Left ventricle myocardium inferior (tissue), 1 donor: ENCODE measurements around the gene TMEM117. TPM values are rescaled to one million over a fixed set of nuclear protein-coding genes. Genes with fewer than 3 reads are reported as not detected.

ENCODE experiments used
- DNase-seq: peaks from one replicate; pipeline ENCODE4 v3.0.0-alpha.2; 2020
- H3K27ac ChIP-seq: fragments of 200-600 bp; replicated peaks from 2 replicates; pipeline ENCODE4 v1.8.0; 2021
- H3K27me3 ChIP-seq: fragments of 200-600 bp; 2 replicates; pipeline ENCODE4 v1.8.0; 2021; ENCODE audit warnings: low read depth
- H3K36me3 ChIP-seq: fragments of 200-600 bp; 2 replicates; pipeline ENCODE4 v1.8.0; 2021
- H3K4me1 ChIP-seq: fragments of 200-600 bp; 2 replicates; pipeline ENCODE4 v1.8.0; 2021
- H3K4me3 ChIP-seq: fragments of 200-600 bp; 2 replicates; pipeline ENCODE4 v1.8.0; 2021; ENCODE audit warnings: mild to moderate bottlenecking, moderate library complexity
- H3K9me3 ChIP-seq: fragments of 200-600 bp; replicated peaks from 2 replicates; pipeline ENCODE4 v1.8.0; 2021
- intact Hi-C: fragments of 100-400 bp; cut with micrococcal nuclease; formaldehyde crosslinking; loops from one replicate; pipeline ENCODE4 v1.11.0; 2022
- total RNA-seq: library from RNA; stranded (reverse); fragmentation: NEBNext Ultra II Directional; extraction: Animal tissue kit (Norgen Biotek cat#: 25700); gene quantifications from one replicate; pipeline ENCODE4 v1.2.1, GENCODE V29; 2021
- TF ChIP-seq, protein P1 (sequence below): fragments of 200-600 bp; IDR thresholded peaks from 2 replicates; pipeline ENCODE4 v1.8.0; 2021; ENCODE audit warnings: antibody characterized with exemption, mild to moderate bottlenecking, borderline replicate concordance
- donor health status: DM: no; HTN: yes; CAD: no; lungs with severe emphysema.

Gene TMEM117
- total RNA-seq, 1 donor from 2014 or later: 6.7 TPM

DNA sequence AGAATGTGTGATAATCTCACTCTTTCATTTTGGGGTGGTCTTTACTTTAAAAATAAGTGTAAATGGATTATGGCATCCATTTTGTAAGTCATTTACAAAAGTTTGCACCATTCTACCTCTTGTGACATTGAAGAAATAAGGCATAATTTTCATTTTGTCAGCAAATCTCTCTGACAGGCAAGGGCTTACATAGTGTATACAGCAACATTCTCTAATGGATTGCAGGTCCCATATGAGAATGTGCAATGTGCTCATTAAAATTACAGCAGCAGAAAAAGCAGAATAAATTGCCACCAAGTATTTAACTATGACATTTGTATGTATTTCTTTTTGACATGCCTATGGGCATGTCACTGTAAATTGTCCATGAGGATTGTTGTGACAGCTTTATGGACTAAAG, 223.6 kb downstream of the TMEM117 start:
- no peak overlapping the region for H3K4me3 ChIP-seq

DNA sequence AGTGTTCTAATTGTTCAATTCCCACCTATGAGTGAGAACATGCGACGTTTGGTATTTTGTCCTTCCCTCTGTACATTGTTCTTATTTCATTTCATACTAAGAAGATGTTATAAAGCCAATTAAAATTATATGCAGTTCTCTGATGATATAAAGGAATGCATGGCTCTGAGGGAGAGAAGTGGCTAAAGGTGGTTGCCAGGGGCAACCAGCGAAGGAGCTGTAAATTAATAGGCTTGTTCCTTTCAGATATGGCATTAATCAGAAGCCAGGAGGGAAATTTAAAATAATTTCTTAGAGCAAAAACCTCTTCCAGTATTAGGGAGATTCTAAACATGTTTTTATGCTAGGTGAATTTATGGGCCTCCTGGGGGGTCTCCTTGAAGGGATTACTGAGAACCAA, 227.8 kb downstream of the TMEM117 start:
- Histone ChIP-seq H3K4me3 (no peak overlapping the region), H3K27me3 (no peaks in the 10 kb centered on the region), H3K27ac (no peak overlapping the region), H3K4me1 (no peaks in the 10 kb centered on the region), H3K9me3 (no peaks in the 10 kb centered on the region), H3K36me3 (no peaks in the 10 kb centered on the region)
- DNase-seq: no peak
- TF ChIP-seq, protein P1, sequence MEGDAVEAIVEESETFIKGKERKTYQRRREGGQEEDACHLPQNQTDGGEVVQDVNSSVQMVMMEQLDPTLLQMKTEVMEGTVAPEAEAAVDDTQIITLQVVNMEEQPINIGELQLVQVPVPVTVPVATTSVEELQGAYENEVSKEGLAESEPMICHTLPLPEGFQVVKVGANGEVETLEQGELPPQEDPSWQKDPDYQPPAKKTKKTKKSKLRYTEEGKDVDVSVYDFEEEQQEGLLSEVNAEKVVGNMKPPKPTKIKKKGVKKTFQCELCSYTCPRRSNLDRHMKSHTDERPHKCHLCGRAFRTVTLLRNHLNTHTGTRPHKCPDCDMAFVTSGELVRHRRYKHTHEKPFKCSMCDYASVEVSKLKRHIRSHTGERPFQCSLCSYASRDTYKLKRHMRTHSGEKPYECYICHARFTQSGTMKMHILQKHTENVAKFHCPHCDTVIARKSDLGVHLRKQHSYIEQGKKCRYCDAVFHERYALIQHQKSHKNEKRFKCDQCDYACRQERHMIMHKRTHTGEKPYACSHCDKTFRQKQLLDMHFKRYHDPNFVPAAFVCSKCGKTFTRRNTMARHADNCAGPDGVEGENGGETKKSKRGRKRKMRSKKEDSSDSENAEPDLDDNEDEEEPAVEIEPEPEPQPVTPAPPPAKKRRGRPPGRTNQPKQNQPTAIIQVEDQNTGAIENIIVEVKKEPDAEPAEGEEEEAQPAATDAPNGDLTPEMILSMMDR: no peak
- intact Hi-C loops: no loop called here

More for the DNA sequence above, 223.6 kb downstream of the TMEM117 start:
- H3K36me3 ChIP-seq: no peaks in the 10 kb centered on the region
- H3K27me3 ChIP-seq: no peaks in the 10 kb centered on the region
- no peak overlapping the region for H3K27ac ChIP-seq
- DNase-seq: no peak
- TF ChIP-seq, protein P1: no peak
- H3K4me1 ChIP-seq: peaks cover under 1% of the 10 kb centered on the region
- intact Hi-C loops: no loop called here
- H3K9me3 ChIP-seq: no peaks in the 10 kb centered on the region

DNA sequence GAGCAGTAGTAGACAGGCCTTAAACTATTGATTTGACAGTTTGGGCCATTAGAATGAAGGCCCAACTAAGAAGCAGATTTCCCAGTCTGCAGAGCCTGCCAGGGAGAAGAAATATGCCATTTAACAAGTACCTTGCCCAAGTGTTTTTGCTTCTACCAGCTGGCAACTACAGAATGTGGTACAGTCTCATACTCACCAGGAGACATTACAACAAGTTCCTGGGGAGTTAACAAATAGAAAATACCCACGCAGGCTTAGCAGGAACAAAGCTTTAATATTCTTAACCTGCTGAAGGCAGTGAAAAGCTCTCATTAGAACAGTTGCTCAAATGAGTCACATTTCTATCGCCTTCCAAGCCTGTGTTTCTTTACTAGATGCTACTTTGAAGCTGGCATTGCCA, 241.0 kb downstream of the TMEM117 start:
- H3K27ac ChIP-seq: no peak overlapping the region
- H3K27me3 ChIP-seq: no peaks in the 10 kb centered on the region
- TF ChIP-seq, protein P1: no peak
- no peak for DNase-seq
- no peaks in the 10 kb centered on the region for H3K4me1 ChIP-seq
- H3K9me3 ChIP-seq: no peaks in the 10 kb centered on the region
- intact Hi-C loops: no loop called here
- H3K36me3 ChIP-seq: no peaks in the 10 kb centered on the region
- no peak overlapping the region for H3K4me3 ChIP-seq

DNA sequence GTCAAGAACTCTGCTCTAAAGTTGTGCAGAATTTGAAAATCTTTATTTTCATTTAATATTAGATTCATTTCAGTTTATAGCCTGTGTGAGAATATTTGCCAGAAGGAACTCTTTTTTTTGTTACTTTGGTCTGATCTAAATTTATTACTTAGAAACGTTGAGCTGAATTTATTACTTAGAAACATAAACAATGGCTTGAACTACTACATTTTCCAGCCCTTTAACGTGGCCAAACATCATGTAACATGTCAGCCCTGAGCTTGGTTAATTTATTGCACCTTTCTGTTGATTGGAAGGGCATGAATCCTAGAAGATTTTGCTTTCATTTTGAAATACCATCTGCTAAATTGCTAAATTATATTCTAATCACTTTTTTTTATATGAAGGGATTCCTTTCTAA, 241.4 kb downstream of the TMEM117 start:
- DNase-seq: no peak
- Histone ChIP-seq H3K4me1 (no peaks in the 10 kb centered on the region), H3K9me3 (no peaks in the 10 kb centered on the region), H3K36me3 (no peaks in the 10 kb centered on the region), H3K27ac (no peak overlapping the region), H3K27me3 (no peaks in the 10 kb centered on the region), H3K4me3 (no peak overlapping the region)
- intact Hi-C loops: no loop called here
- TF ChIP-seq, protein P1: no peak

DNA sequence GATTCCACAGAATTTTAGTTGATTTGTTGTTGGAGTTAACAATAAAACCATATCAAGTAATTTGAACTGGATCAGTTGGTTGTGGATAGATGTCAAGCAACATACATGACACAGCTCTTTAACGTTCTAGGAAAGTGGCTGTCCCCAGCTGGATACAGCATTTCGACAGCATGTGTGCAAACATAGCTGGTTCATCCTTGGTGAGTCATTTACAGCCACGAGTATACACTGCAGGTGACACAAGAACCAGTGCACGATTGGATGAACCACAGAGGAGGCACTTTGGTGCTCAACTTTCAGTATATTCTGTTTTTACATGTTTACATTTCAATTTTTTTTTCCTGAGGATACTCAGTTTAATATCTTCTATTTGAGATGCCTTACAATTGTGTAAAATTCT, 242.4 kb downstream of the TMEM117 start:
- H3K4me1 ChIP-seq: no peaks in the 10 kb centered on the region
- H3K36me3 ChIP-seq: no peaks in the 10 kb centered on the region
- no peak for DNase-seq
- no peak overlapping the region for H3K27ac ChIP-seq
- H3K27me3 ChIP-seq: no peaks in the 10 kb centered on the region
- no peaks in the 10 kb centered on the region for H3K9me3 ChIP-seq
- no peak overlapping the region for H3K4me3 ChIP-seq
- intact Hi-C loops: no loop called here
- TF ChIP-seq, protein P1: no peak

DNA sequence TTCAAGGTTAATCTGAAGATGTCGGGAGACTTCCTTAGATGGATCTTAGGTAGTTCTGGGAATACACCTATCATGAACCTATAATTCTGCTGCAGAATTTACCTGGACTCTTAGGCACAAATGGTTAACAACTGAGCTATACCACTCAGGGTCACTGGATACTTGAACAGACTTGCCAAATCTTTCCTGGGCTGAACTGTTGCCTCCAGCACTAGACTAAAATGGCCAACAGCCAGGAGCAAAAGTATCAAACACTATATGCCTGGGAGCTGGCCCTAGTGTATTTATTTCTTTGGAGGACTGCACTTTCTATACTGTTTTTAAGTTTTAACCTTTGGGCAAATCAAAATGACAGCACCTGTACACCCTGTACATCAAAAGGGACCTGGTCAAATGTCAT, 252.8 kb downstream of the TMEM117 start:
- no peaks in the 10 kb centered on the region for H3K9me3 ChIP-seq
- TF ChIP-seq, protein P1: no peak
- intact Hi-C loops: no loop called here

More for the DNA sequence above, 252.8 kb downstream of the TMEM117 start:
- Histone ChIP-seq H3K27me3 (no peaks in the 10 kb centered on the region), H3K27ac (no peak overlapping the region), H3K36me3 (no peaks in the 10 kb centered on the region), H3K4me1 (peaks cover 4% of the 10 kb centered on the region), H3K4me3 (no peak overlapping the region)
- no peak for DNase-seq
